Body of pancreas (tissue), 4 donors: Measurements from ENCODE around the gene BMP10.

Experiments used
- CTCF ChIP-seq, 7 experiments: fragments of 450-650 bp in 4 of 7; fragments of 200-600 bp in 3 of 7; sonication (generic) in 3 of 7; IDR thresholded peaks; one replicate each; pipeline ENCODE4 v1.5.1; 2016 to 2019; ENCODE audit warnings: antibody characterized with exemption in 7 of 7
- POLR2A ChIP-seq, 3 donors: fragments of 450-650 bp; IDR thresholded peaks; one replicate each; pipeline ENCODE4 v1.6.1; 2016; ENCODE audit warnings: antibody characterized with exemption in 3 of 3, mild to moderate bottlenecking in 2 of 3

GRCh38 chr2:68880213-68880612 lies 9.0 kb upstream of the BMP10 start:
- TF ChIP-seq CTCF (IDR thresholded peaks at IDR 0.05) = no peak
- TF ChIP-seq POLR2A (IDR thresholded peaks at IDR 0.05) = no peak
